A549 (cell line): ENCODE data around the gene LIAS. TPM values are rescaled to one million over a fixed set of nuclear protein-coding genes. Genes with fewer than 3 reads are reported as not detected.

Experiments used
- ATAC-seq, 2 experiments: fragments of 200-7000 bp in 1 of 2; fragments of >200 bp in 1 of 2; cut with Nextera tagmentation in 1 of 2; cut with Tn5 transposase in 1 of 2; 3 replicates each; pipeline versions ENCODE4 v1.8.0 to v1.9.1; 2018 to 2020; ENCODE audit warnings: mild to moderate bottlenecking in 1 of 2, moderate library complexity in 1 of 2
- CTCF ChIA-PET: fragments of 300-600 bp; sonication (Branson Sonifier 250); formaldehyde crosslinking; extraction: SDS; loops from one replicate; lab custom pipeline; 2021; ENCODE audit warnings: antibody characterized with exemption, inconsistent platforms; lab: Yijun Ruan, JAX
- POLR2A ChIA-PET: fragments of 350-600 bp; formaldehyde crosslinking; extraction: SDS; loops from one replicate; lab custom pipeline; 2021; ENCODE audit warnings: antibody characterized with exemption, inconsistent platforms; lab: Yijun Ruan, JAX
- DNase-seq, 2 experiments: peaks; one replicate each; pipeline versions ENCODE4 v3.0.0 to v3.0.0-alpha.2; 2011 to 2016; ENCODE audit warnings: low read depth in 1 of 2, low spot score in 1 of 2
- FAIRE-seq: peaks from 2 replicates; lab custom pipeline; 2011; peaks lifted over from hg19 to GRCh38; lab: Jason Lieb, UNC
- H3K27ac ChIP-seq, 2 experiments: fragments of >200 bp; sonication (Bioruptor Twin); formaldehyde crosslinking; 3 replicates each; pipeline ENCODE4 v1.5.1; 2016 to 2017
- H3K4me1 ChIP-seq: fragments of >200 bp; sonication (Bioruptor Twin); formaldehyde crosslinking; 3 replicates; pipeline ENCODE4 v1.6.1; 2016
- H3K4me2 ChIP-seq: fragments of >200 bp; sonication (Bioruptor Twin); formaldehyde crosslinking; 3 replicates; pipeline ENCODE4 v1.6.1; 2016
- H3K4me3 ChIP-seq: fragments of >200 bp; sonication (Bioruptor Twin); formaldehyde crosslinking; 3 replicates; pipeline ENCODE4 v1.5.1; 2016
- H3K9me3 ChIP-seq: fragments of >200 bp; sonication (Bioruptor Twin); formaldehyde crosslinking; 3 replicates; pipeline ENCODE4 v1.6.1; 2016
- ATOH8 ChIP-seq: fragments of 250-450 bp; sonication (Bioruptor Pico); IDR thresholded peaks from 2 replicates; pipeline ENCODE4 v1.5.0; 2020; ENCODE audit warnings: low read depth, mild to moderate bottlenecking, moderate library complexity
- BCL3 ChIP-seq: fragments of >200 bp; sonication (Bioruptor Twin); formaldehyde crosslinking; IDR thresholded peaks from 3 replicates; pipeline ENCODE4 v1.6.1; 2016
- BHLHE40 ChIP-seq: IDR thresholded peaks from 2 replicates; pipeline ENCODE4 v1.6.1; 2012; ENCODE audit warnings: low read depth, low read length, inconsistent platforms
- CBX2 ChIP-seq: fragments of 200-600 bp; sonication (generic); IDR thresholded peaks from 2 replicates; pipeline ENCODE4 v1.6.1; 2016; ENCODE audit warnings: low read depth, mild to moderate bottlenecking, borderline replicate concordance
- CBX8 ChIP-seq: fragments of 200-600 bp; sonication (generic); IDR thresholded peaks from 2 replicates; pipeline ENCODE4 v1.6.1; 2016
- CEBPB ChIP-seq, 2 experiments: fragments of >200 bp in 1 of 2; sonication (Bioruptor Twin) in 1 of 2; formaldehyde crosslinking in 1 of 2; IDR thresholded peaks; 2 replicates each; pipeline ENCODE4 v1.6.1; 2012 to 2016
- CHD2 ChIP-seq: fragments of 150-350 bp; IDR thresholded peaks from 2 replicates; pipeline ENCODE4 v1.6.1; 2014; ENCODE audit warnings: low read length; ENCODE audit not compliant: partially characterized antibody
- CTCF ChIP-seq: fragments of >200 bp; sonication (Bioruptor Twin); formaldehyde crosslinking; IDR thresholded peaks from 3 replicates; pipeline ENCODE4 v1.5.1; 2016
- EHMT2 ChIP-seq: fragments of 200-600 bp; sonication (generic); IDR thresholded peaks from 2 replicates; pipeline ENCODE4 v1.6.1; 2016; ENCODE audit warnings: antibody characterized with exemption, low read depth, mild to moderate bottlenecking, moderate library complexity
- HES2 ChIP-seq: fragments of >200 bp; sonication (Bioruptor Twin); formaldehyde crosslinking; IDR thresholded peaks from 2 replicates; pipeline ENCODE4 v1.6.1; 2016
- HEYL ChIP-seq: fragments of 250-450 bp; sonication (Bioruptor Pico); IDR thresholded peaks from 2 replicates; pipeline ENCODE4 v1.8.0; 2021; ENCODE audit warnings: mild to moderate bottlenecking, moderate library complexity
- HOXB13 ChIP-seq: fragments of 250-450 bp; sonication (Bioruptor Pico); IDR thresholded peaks from 2 replicates; pipeline ENCODE4 v1.5.0; 2020; ENCODE audit warnings: low read depth, mild to moderate bottlenecking, moderate library complexity
- KDM5A ChIP-seq: fragments of 200-600 bp; sonication (generic); IDR thresholded peaks from 2 replicates; pipeline ENCODE4 v1.6.1; 2016; ENCODE audit warnings: antibody characterized with exemption, mild to moderate bottlenecking
- MAFK ChIP-seq: fragments of 450-650 bp; IDR thresholded peaks from 2 replicates; pipeline ENCODE4 v1.6.1; 2014; ENCODE audit not compliant: partially characterized antibody
- MAX ChIP-seq: IDR thresholded peaks from 2 replicates; pipeline ENCODE4 v1.6.1; 2012
- MAZ ChIP-seq: fragments of 150-350 bp; IDR thresholded peaks from 2 replicates; pipeline ENCODE4 v1.6.1; 2014; ENCODE audit warnings: antibody characterized with exemption, low read depth, low read length, borderline replicate concordance
- POLR2AphosphoS2 ChIP-seq: conservative IDR thresholded peaks from 2 replicates; pipeline ENCODE4 v1.6.1; 2012; ENCODE audit warnings: low read length, improper control_type of control experiment, inconsistent platforms
- RARB ChIP-seq: fragments of 250-450 bp; sonication (Bioruptor Pico); IDR thresholded peaks from 2 replicates; pipeline ENCODE4 v1.8.0; 2021; ENCODE audit warnings: mild to moderate bottlenecking, moderate library complexity
- RCOR1 ChIP-seq: fragments of 150-350 bp; IDR thresholded peaks from 2 replicates; pipeline ENCODE4 v1.6.1; 2014; ENCODE audit warnings: antibody characterized with exemption, low read length, low read depth
- REST ChIP-seq: fragments of 200-600 bp; sonication (generic); IDR thresholded peaks from 2 replicates; pipeline ENCODE4 v1.6.1; 2016; ENCODE audit warnings: antibody characterized with exemption, mild to moderate bottlenecking, moderate library complexity
- TFCP2L1 ChIP-seq: fragments of 250-450 bp; sonication (Bioruptor Pico); IDR thresholded peaks from 2 replicates; pipeline ENCODE4 v1.5.0; 2021; ENCODE audit warnings: mild to moderate bottlenecking
- TP53 ChIP-seq: fragments of 250-450 bp; sonication (Bioruptor Pico); IDR thresholded peaks from 2 replicates; pipeline ENCODE4 v1.5.0; 2021; ENCODE audit warnings: mild to moderate bottlenecking, moderate library complexity
- USF2 ChIP-seq: fragments of 450-650 bp; IDR thresholded peaks from 2 replicates; pipeline ENCODE4 v1.6.1; 2014; ENCODE audit warnings: antibody characterized with exemption
- WGBS: methylation state at CpG from one replicate; pipeline ENCODE4 v1.1.6; 2017; ENCODE audit errors: missing lambda C conversion rate; 5-methylcytosine and 5-hydroxymethylcytosine counted together
- polyA plus RNA-seq, 4 experiments: library from polyadenylated mRNA; depleted of rRNA in 3 of 4; stranded (reverse); fragments of >200 nt; fragmentation: RNase III in 1 of 4; extraction: RNeasy Plus Mini Kit Qiagen cat#74134 plus additional on column Dnase treatment in 1 of 4; gene quantifications; 2 replicates in 3 of 4; 3 replicates in 1 of 4; pipeline ENCODE4 v1.2.3, GENCODE V29; 2011 to 2017

Gene LIAS
- polyA plus RNA-seq, 2 of the 4 experiments (the other 2 are of a cell fraction), result 11.3 to 22.3 TPM

GRCh38 chr4:39426728-39427127 lies 32.1 kb upstream of the LIAS start:
- CTCF ChIA-PET, result interaction anchor here (0.8 kb wide), 1 partner anchor 9 kb away, joined by 3 read pairs; no protein-coding TSS in a partner anchor
- TF ChIP-seq RCOR1, result no peak
- no peak for TF ChIP-seq CBX2
- TF ChIP-seq TP53, result no peak
- no peak for TF ChIP-seq EHMT2
- TF ChIP-seq KDM5A, result no peak
- no peak for TF ChIP-seq REST
- no peak for TF ChIP-seq HES2
- TF ChIP-seq MAZ, result no peak
- TF ChIP-seq POLR2AphosphoS2, result no peak
- TF ChIP-seq MAX, result no peak
- TF ChIP-seq HOXB13 (CRISPR knock-in tag), result no peak
- no peak for TF ChIP-seq BCL3
- no peak for TF ChIP-seq CHD2
- no peak for TF ChIP-seq HEYL (CRISPR knock-in tag)
- no peak for TF ChIP-seq CBX8
- TF ChIP-seq TFCP2L1 (CRISPR knock-in tag), result no peak
- no peak for DNase-seq
- H3K4me3 ChIP-seq, result no peak overlapping the region
- 94% methylated on average over 1 of the region's 1 CpG for WGBS
- no peak overlapping the region for H3K4me2 ChIP-seq
- H3K4me1 ChIP-seq, result no peaks in the 10 kb centered on the region
- H3K9me3 ChIP-seq, result no peaks in the 10 kb centered on the region
- no peak for ATAC-seq
- POLR2A ChIA-PET, result interaction anchor here (1.0 kb wide), 1 partner anchor 23 kb away, joined by 3 read pairs; no protein-coding TSS in a partner anchor
- FAIRE-seq, result no peak
- no peak overlapping the region for H3K27ac ChIP-seq

GRCh38 chr4:39427520-39428114 lies 31.2 kb upstream of the LIAS start:
- ChIA-PET CTCF (interaction anchor here (0.8 to 1.5 kb wide), 2 partner anchors 8 to 21 kb away, joined by 3 to 4 read pairs; partner anchors contain the start of gene KLB), POLR2A (interaction anchor here (1.0 kb wide), 1 partner anchor 23 kb away, joined by 3 read pairs; no protein-coding TSS in a partner anchor)
- FAIRE-seq (no peak), ATAC-seq (no peak), DNase-seq (no peak)
- no peak overlapping the region for H3K27ac ChIP-seq
- no peak overlapping the region for H3K4me3 ChIP-seq
- no peaks in the 10 kb centered on the region for H3K9me3 ChIP-seq
- no peak overlapping the region for H3K4me2 ChIP-seq
- peak; percentile 87 for TF ChIP-seq MAFK
- no peak for TF ChIP-seq BHLHE40
- no peak for TF ChIP-seq CTCF
- TF ChIP-seq CEBPB (IDR thresholded peaks at IDR 0.05), result no peak
- TF ChIP-seq RARB (CRISPR knock-in tag), result no peak
- no peak for TF ChIP-seq USF2
- TF ChIP-seq ATOH8 (CRISPR knock-in tag), result no peak
- 60% methylated on average over 10 of the region's 10 CpGs for WGBS
- no peaks in the 10 kb centered on the region for H3K4me1 ChIP-seq
